ENCODE results near the gene TK1.
"Not testable (repeated sequence)": the region's sequence is repeated elsewhere in the genome, so short reads cannot be mapped to it uniquely, and the experiment has no call there.

TK1 gene, protein sequence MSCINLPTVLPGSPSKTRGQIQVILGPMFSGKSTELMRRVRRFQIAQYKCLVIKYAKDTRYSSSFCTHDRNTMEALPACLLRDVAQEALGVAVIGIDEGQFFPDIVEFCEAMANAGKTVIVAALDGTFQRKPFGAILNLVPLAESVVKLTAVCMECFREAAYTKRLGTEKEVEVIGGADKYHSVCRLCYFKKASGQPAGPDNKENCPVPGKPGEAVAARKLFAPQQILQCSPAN

DNA sequence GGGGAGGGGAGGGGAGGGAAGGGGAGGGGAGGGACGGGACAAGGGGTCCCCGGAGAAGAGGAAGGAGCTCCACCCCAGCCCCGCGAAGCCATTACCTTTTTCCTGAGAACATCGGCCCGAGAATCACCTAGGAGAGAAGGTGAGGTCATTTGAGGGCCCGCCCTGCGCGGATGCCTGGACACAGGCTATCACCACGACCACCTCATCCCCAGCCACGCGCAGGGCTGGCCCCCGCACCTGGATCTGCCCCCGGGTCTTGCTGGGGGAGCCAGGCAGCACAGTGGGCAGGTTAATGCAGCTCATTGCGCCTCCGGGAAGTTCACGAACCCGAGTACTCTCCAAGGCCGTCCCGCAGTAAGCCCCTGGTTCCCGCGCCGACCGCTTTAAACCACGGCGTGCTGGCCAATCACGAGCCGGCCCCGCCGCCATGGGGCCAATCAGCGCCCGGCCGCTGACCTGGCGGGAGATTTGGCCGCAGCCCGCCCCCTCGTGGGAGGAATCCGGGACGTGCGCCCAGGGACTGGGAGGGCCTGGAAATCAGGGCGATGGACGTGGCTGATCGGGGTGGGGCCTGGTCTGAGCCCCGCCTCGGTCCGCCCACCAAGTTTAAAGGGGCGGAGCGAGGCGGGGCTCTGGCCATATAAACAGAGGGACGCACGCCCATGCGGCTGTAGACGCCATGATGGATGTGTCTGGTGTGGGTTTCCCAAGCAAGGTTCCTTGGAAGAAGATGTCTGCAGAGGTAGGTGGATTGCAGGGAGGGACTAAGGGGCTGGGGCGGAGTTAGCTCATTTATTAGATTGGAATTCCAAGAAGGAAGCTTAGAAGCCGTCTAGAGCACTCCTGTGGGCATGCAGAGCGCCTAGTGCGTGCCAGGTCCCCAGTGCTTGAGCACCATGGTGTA lies at the start of gene TK1, which contains the start of gene AFMID:
Gene TK1, minus strand, starts transcription at position 361 of the 904 bp plus-strand sequence. Its CDS starts 58 bp downstream, at position 303.
Gene AFMID, plus strand, starts transcription at position 671 of the 904 bp plus-strand sequence. Its CDS starts 9 bp downstream, at position 680.
- Mint-ChIP-seq H3K4me3 (peak within 1 kb of the TSS; percentile 90), H3K9me3 (no peaks in the 10 kb centered on the region), H3K4me1 (ENCODE audit: low read depth) (peaks cover 31% of the 10 kb centered on the region), H3K36me3 (ENCODE audit: low read depth) (peaks cover 59% of the 10 kb centered on the region), H3K27me3 (no peaks in the 10 kb centered on the region), H3K27ac (peak within 1 kb of the TSS; percentile 92)
- peak; percentile 95 for DNase-seq

DNA sequence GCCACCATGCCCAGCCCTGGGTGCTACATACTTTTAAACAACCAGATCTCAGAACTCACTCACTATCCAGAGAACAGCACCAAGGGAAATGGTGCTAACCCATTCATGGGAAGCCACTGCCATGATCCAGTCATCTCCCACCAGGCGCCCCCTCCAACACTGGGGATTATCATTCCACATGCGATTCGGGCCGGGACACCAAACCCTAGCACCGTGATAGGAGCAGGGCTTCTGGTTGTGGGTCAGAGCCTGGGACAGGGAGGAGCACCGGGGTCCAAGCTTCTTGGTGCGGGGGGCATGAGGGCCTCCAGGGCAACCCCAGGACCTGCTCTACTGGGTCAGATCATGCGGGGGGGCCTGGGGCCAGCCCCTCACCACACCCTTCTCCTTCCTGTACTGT lies 49.0 kb upstream of the TK1 start:
- DNase-seq: no peak
- no peaks in the 10 kb centered on the region for H3K36me3 Mint-ChIP-seq (ENCODE audit: low read depth)
- no peak overlapping the region for H3K4me3 Mint-ChIP-seq
- peaks cover 11% of the 10 kb centered on the region for H3K4me1 Mint-ChIP-seq (ENCODE audit: low read depth)
- no peaks in the 10 kb centered on the region for H3K9me3 Mint-ChIP-seq
- H3K27me3 Mint-ChIP-seq: peaks cover 19% of the 10 kb centered on the region
- no peak overlapping the region for H3K27ac Mint-ChIP-seq

DNA sequence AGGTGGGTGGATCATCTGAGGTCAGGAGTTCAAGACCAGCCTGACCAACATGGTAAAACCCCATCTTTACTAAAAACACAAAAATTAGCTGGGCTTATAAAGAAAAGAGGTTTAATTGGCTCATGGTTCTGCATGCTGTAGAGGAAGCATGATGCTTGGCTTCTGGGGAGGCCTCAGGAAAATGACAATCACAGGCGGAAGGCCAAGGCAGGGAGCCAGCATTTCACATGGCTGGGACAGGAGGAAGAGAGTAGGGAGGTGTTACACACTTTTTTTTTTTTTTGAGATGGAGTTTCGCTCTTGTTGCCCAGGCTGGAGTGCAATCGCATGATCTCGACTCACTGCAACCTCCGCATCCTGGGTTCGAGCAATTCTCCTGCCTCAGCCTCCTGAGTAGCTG lies 48.2 kb upstream of the TK1 start:
- not testable (repeated sequence) for DNase-seq; H3K27ac Mint-ChIP-seq; H3K4me3 Mint-ChIP-seq; H3K36me3 Mint-ChIP-seq (ENCODE audit: low read depth); H3K9me3 Mint-ChIP-seq
- H3K4me1 Mint-ChIP-seq (ENCODE audit: low read depth): peaks cover 13% of the 10 kb centered on the region
- H3K27me3 Mint-ChIP-seq: peaks cover 26% of the 10 kb centered on the region

DNA sequence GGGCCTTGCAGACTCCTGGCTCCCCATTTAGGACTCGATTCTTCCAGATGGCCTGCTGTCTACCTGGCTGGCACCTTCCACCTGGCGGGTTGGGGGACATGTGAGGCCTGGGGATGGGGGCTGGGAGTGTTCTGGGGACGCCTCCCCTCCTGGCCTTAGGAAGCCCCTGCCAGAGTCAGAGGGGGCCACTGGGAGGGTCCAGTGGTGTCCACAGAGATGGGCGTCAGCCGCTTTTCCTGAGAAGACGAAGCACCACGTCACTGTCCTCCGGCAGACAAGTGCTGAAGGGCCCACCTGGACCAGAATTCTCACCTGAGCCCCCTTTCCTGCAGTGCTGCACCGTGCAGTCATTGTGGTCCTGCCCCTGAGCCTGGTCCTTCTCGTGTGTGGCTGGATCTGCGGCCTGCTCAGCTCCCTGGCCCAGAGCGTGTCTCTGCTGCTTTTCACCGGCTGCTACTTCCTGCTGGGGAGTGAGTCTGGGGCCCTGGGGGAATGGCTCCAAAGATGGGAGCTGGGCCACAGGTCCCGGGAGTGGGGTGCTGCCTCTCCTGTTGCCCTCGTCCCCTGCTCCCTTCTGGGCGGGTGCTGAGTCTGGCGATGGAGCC lies 47.5 kb upstream of the TK1 start:
- peaks cover 13% of the 10 kb centered on the region for H3K4me1 Mint-ChIP-seq (ENCODE audit: low read depth)
- no peak for DNase-seq
- no peak overlapping the region for H3K4me3 Mint-ChIP-seq
- no peaks in the 10 kb centered on the region for H3K36me3 Mint-ChIP-seq (ENCODE audit: low read depth)
- H3K27ac Mint-ChIP-seq: no peak overlapping the region
- H3K27me3 Mint-ChIP-seq: peaks cover 26% of the 10 kb centered on the region
- no peaks in the 10 kb centered on the region for H3K9me3 Mint-ChIP-seq

DNA sequence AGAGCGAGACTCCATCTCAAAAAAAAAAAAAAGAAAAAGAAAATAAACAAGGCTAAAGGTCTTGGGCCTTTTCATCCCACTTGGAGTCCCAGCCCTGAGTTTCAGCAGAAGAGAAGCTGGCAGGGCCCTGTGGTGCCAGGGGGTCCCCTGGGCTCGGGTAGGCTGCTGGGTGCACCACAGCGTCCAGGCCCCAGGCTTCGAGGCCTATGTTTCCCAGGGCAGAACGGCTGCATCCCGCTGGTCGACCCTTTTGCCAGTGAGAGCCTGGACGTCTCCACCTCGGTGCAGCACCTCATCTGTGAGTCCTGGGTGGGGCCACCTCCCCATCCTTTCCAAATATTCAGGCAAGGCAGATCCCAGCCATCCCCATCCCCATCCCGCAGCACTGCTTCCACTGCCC lies 46.8 kb upstream of the TK1 start:
- Mint-ChIP-seq H3K9me3 (no peaks in the 10 kb centered on the region), H3K4me1 (ENCODE audit: low read depth) (peaks cover 13% of the 10 kb centered on the region), H3K36me3 (ENCODE audit: low read depth) (no peaks in the 10 kb centered on the region), H3K27me3 (peaks cover 27% of the 10 kb centered on the region), H3K4me3 (no peak overlapping the region), H3K27ac (no peak overlapping the region)
- DNase-seq: no peak

DNA sequence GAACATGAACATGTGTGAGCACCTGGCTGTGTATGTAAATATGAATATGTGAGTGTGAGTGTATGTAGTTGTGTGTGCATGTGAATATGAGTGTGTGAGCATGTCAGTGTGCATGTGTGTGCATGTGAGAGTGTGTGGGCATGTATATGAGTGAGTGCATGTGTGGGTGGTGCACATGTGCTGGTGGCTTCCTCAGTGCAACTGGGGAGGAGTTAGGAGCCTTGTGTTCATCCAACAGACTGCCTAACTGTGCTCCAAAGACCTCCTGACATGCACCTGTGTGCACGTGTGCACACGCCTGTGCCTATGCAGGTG lies 46.0 kb upstream of the TK1 start:
- Mint-ChIP-seq H3K27me3 (peaks cover 33% of the 10 kb centered on the region), H3K36me3 (ENCODE audit: low read depth) (no peaks in the 10 kb centered on the region), H3K4me3 (no peak overlapping the region), H3K9me3 (no peaks in the 10 kb centered on the region), H3K4me1 (ENCODE audit: low read depth) (peaks cover 13% of the 10 kb centered on the region), H3K27ac (no peak overlapping the region)
- DNase-seq: no peak

DNA sequence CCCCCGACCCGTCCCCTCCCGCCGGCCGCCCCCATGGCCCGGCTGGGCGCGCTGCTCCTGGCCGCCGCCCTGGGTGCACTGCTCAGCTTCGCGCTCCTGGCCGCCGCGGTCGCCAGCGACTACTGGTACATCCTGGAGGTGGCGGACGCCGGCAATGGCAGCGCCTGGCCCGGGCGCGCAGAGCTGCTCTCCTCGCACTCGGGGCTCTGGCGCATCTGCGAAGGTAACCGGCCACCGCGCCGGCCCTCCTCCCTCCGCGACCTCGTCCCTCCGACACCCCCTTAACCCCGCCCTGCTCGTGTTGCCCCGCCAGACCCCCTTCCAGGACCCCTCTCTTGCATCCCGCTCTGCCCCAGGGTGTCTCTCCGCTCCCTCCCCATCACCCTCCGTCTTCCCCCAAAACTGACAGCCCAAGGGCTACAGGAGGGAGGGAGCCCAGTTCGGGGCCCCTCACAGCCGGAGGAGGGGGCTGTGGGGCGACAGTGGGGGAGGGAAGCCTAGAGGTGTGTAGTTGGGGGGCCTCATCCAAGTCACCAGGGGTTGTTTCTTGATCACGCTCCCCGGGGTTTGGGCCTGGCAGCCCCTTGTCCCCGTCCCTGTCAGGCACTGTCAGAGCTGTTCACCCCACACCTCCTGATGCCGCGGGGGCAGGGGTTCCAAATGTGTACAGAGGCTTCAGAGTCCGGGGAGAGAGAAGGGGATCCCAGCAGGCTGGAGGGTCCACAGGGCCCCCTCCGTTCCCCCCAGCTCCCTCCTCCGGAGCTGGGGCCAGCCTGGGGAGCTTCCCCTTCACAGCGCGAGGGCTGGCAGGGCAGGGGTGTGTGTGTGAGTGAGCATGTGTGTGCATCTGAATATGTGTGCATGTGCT lies 45.4 kb upstream of the TK1 start:
- no peaks in the 10 kb centered on the region for H3K9me3 Mint-ChIP-seq
- DNase-seq: no peak
- no peak overlapping the region for H3K27ac Mint-ChIP-seq
- H3K4me3 Mint-ChIP-seq: no peak overlapping the region
- H3K36me3 Mint-ChIP-seq (ENCODE audit: low read depth): no peaks in the 10 kb centered on the region
- H3K4me1 Mint-ChIP-seq (ENCODE audit: low read depth): peaks cover 14% of the 10 kb centered on the region
- H3K27me3 Mint-ChIP-seq: peaks cover 38% of the 10 kb centered on the region

DNA sequence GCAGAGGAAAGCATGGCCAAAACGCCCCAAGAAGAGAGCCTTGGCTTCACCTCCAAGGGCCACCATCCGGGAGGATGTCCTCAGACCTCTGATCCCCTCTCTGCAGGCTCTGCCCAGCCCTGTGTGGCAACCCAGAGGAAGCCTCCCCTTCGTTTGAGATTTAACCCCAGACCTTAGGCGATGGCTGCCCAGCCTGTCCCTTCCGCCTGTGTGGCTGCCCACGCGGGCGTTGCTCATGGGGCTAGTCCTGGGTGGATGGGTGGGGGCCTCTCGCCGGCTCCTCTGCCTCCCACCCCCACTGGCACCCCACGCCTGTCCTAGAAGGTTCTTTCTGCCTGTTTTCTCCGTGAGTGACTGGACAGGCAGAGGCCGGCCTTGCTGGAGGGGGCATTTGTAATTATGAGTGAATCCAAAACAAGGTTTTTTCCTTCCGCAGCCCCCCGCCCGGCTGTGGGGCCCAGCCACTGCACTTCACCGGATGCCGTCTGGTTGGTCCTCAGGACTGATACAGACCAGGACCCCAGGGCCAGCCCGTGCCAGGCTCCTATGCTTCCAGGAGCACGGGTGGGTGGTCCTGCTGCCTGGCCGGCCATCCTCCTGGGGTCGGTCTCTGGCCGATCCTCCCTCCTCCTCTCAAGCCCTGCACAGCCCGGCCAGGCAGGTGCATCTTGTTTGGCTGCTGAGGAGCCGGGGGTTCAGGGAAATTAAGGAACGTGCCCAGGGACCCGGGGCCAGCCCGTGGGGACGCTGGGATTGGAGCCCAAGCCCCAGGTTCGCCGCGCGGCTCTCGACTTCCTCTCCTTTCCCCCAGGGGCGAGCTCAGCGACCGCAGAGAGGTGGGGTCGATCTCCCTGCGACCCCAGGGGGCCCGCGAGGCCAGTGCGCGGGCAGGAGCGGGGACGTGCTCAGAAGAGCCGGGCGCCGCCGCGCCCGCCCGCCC lies 44.4 kb upstream of the TK1 start, which contains the start of gene TMEM235:
Gene TMEM235, plus strand, starts transcription at position 636 of the 940 bp plus-strand sequence. CDS start 393 bp downstream, outside the sequence.
- no peak within 1 kb of the TSS for H3K27ac Mint-ChIP-seq
- peaks cover 38% of the 10 kb centered on the region for H3K27me3 Mint-ChIP-seq
- no peaks in the 10 kb centered on the region for H3K9me3 Mint-ChIP-seq
- DNase-seq: no peak
- H3K4me1 Mint-ChIP-seq (ENCODE audit: low read depth): peaks cover 21% of the 10 kb centered on the region
- no peaks in the 10 kb centered on the region for H3K36me3 Mint-ChIP-seq (ENCODE audit: low read depth)
- no peak within 1 kb of the TSS for H3K4me3 Mint-ChIP-seq

DNA sequence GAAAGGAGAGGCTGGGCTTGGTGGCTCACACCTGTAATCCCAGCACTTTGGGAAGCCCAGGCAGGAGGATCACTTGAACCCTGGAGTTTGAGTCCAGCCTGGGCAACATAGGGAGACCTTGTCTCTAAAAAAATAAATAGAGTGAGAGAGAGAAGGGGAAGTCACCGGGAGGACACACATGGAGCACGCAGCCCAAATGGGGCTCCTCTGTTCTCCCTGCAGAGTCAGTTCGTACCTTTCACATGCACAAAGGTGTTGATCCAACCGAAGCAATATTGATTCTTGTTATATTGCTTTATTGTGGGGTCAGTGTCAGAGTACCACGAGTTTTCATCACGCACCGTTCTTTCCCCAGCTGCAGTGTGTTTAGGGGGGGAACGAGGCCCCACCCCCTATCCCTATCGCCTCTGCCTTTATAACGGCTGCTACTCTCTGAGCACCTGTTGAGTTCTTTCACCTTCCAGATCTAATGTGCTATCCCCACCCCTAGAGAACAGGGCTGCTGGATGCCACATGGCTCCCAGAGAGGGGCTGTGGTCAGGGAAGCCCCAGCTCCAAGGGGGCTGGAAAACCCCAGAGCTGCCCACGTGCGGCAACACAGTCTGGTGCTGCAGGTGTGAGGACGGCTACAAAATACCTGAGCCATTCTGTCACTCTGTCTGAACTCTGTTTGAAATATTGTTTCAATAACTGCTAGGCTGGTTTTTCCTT lies 43.6 kb upstream of the TK1 start:
- Mint-ChIP-seq H3K36me3 (ENCODE audit: low read depth) (peaks cover 5% of the 10 kb centered on the region), H3K4me3 (no peak overlapping the region), H3K4me1 (ENCODE audit: low read depth) (peaks cover 21% of the 10 kb centered on the region), H3K9me3 (no peaks in the 10 kb centered on the region), H3K27me3 (peaks cover 38% of the 10 kb centered on the region), H3K27ac (no peak overlapping the region)
- no peak for DNase-seq

DNA sequence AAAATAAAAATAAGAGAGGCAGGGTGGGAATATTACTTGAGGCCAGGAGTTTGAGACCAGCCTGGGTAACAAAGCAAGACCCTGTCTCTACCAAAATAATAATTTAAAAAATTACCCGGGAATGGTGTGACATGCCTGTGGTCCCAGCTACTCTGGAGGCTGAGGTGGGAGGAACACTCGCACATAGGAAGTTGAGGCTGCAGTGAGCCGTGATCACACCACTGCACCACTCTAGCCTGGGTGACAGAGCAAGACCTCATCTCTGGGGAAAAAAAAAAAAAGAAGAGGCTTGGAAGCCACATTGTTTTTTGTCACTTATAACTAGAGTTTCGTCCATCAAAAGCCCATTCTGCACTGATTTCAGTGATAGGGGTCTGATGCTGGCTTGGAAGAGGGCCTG lies 41.3 kb upstream of the TK1 start:
- H3K27ac Mint-ChIP-seq: no peak overlapping the region
- H3K27me3 Mint-ChIP-seq: peaks cover 38% of the 10 kb centered on the region
- H3K9me3 Mint-ChIP-seq: no peaks in the 10 kb centered on the region
- DNase-seq: no peak
- H3K4me1 Mint-ChIP-seq (ENCODE audit: low read depth): peaks cover 21% of the 10 kb centered on the region
- H3K36me3 Mint-ChIP-seq (ENCODE audit: low read depth): peaks cover 26% of the 10 kb centered on the region
- H3K4me3 Mint-ChIP-seq: no peak overlapping the region

DNA sequence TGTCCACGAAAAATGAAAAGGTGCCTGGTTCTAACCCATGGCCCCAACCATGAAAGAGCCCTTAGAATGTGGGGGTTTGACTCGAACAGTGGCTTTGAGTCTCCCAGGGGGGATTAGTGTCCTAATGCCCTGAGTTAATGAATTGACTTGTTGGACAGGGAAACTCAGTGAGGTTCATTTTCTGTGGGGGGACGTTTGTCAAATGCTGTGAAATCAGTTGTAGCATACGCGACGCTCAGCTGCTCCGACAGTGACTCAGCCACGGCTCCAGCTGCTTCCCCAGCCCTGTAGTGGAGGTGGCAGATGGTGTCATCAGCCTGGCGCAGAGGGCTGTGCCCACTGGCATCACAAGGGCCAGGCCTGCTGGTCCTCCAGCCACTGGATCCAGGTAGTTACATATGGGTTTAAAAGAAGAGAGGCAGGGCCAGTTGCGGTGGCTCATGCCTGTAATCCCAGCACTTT lies 40.6 kb upstream of the TK1 start:
- Mint-ChIP-seq H3K9me3 (no peaks in the 10 kb centered on the region), H3K27ac (no peak overlapping the region), H3K4me1 (ENCODE audit: low read depth) (peaks cover 16% of the 10 kb centered on the region), H3K36me3 (ENCODE audit: low read depth) (peaks cover 33% of the 10 kb centered on the region), H3K4me3 (no peak overlapping the region), H3K27me3 (peaks cover 32% of the 10 kb centered on the region)
- no peak for DNase-seq

DNA sequence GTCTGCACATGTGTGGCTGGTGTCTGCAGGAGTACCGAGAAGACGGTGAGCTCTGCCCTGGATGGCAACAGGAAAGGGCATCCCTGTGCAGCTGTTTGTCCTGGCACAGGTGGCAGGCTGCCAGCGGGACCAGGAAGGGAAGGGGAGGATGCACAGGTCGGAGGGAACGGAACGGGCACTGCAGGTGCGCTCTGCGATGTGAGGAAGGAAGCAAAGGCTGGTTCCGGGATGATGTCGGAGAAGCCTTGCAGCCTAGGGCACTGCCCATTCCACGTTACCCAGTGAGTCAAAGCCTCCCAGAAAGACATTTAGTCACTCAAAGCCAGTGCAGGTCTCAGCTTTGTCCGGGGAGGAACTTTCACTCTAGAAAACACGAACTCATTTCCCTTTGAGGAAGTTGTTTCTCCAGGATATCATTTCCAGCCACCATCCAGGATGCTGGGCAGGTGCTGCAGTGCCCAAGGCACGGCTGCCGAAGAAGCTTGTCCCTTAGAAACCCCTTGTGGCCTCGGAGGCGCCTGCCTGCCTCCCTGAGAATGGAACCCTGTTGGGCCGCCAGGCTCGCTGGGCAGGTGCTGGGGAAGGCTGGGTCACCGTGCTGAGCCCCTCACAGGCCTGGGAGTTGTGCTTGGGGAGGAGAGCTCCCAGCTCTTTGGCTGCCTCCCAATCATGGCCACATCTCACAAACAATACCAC lies 40.1 kb upstream of the TK1 start:
- Mint-ChIP-seq H3K27me3 (peaks cover 26% of the 10 kb centered on the region), H3K9me3 (no peaks in the 10 kb centered on the region), H3K27ac (no peak overlapping the region), H3K4me3 (no peak overlapping the region), H3K36me3 (ENCODE audit: low read depth) (peaks cover 34% of the 10 kb centered on the region), H3K4me1 (ENCODE audit: low read depth) (peaks cover 11% of the 10 kb centered on the region)
- no peak for DNase-seq

Data from activated T-cell treated with anti-CD3 and anti-CD28 coated beads, Interleukin-2, amount 50 U/mL, for 24 hours (primary cell).